CD4-positive, alpha-beta T cell treated with Interleukin-4 for 1 hour (primary cell): ENCODE measurements around the gene AS3MT.
"Not testable (repeated sequence)": the region's sequence is repeated elsewhere in the genome, so short reads cannot be mapped to it uniquely, and the experiment has no call there.

ENCODE experiments used
- DNase-seq, 2 donors: peaks; one replicate each; pipeline ENCODE4 v3.0.0-alpha.2; 2020 to 2022

AS3MT gene

DNA sequence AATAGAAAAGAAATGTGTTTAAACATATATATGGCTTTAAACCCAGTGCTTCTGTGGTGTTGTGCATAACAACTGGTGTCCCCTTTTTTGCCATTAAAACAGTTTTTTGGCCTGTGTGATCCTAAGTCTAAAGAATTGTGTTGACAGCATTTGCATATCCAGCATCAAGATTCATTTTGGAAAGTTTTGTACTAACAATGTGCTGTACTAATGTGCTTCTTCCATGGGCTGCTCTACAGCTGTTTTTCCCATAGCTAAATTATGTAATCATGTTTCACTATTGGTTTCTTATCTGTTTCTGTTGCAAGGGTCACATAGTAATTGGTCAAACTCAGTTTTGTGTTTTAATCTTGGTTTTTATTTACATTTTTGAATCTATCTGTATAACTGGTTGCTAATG is 54.3 kb downstream of the AS3MT start:
- DNase-seq = no peak

DNA sequence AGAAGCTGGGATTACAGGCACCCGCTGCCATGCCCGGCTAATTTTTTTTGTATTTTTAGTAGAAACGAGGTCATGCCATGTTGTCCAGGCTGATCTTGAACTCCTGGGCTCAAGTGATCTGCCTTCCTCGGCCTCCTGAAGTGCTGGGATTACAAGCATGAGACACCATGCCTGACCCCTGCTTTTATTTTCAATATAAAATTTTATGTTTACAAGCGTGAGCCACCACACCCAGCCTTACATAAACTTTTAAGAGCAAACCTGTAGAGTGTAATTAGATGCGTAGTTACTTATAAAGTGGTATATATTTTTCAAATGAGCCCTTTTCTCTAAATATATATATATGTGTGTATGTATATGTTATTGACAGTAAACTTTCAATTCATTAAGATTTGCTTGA is 57.6 kb downstream of the AS3MT start:
- DNase-seq = no peak

DNA sequence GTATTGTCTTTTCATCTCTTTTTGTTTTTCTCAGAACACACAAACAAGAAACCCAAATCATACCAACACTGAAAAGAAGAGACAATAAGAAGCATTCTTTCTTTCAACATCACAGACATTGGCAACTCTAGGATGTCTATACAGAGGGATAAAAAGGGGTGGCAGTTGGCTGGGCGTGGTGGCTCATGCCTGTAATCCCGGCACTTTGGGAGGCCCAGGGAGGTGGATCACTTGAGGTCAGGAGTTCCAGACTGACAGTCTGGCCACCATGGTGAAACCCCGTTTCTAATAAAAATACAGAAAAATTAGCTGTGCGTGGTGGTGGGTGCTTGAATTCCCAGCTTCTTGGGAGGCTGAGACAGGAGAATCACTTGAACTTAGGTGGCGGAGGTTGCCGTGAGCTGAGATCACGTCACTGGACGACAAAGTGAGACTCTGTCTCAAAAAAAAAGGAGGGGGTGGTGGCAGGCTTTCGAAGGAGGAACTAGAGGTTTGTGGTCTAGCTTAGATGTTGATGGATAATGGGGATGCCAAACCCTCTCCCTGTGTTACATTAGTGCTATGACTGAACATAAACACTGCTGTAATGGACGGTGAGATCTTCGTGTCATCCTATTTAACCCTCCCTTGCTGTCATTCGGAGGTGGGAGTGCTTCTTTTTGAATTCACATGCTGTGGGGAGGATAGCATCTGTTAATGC is 58.2 kb downstream of the AS3MT start:
- DNase-seq = no peak

- DNase-seq = not testable (repeated sequence)
Measured at GRCh38 chr10:102928442-102928841, 59.2 kb downstream of the AS3MT start.

DNA sequence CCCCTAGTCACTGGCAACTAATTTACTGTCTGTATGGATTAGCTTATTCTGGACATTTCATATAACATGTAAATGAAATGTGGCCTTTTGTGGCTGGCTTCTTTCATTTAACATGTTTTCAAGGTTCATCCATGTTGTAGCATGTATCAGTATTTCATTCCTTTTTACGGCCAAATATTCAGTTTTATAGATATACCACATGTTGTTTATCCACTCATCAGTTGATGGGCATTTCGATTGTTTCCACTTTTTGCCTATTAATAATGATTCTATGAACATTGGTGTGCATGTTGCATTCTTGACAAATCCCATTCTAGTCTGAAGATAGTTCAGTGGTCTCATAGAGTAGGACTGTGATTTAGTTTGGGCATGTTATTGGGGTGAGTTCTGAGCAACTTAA is 61.5 kb downstream of the AS3MT start:
- no peak for DNase-seq

DNA sequence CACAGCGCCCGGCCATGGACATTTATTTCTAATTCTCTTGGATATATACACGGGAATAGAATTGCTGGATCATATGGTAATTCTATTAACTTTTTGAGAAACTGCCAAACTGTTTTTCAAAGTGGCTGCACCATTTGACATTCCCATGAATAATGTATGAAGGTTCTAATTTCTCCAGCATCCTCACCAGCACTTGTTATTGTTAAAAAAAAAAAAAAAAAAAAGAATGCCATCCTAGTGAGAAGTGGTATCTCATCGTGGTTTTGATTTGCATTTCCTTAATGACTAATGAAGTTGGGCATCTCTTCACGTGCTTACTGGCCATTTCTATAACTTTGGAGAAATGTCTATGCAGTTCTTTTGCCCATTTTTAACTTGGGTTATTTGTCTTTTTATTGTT is 62.4 kb downstream of the AS3MT start:
- DNase-seq = no peak

- no peak for DNase-seq
Measured at GRCh38 chr10:102935505-102935904, 66.2 kb downstream of the AS3MT start.

GRCh38 chr10:102935939-102936605 is 66.8 kb downstream of the AS3MT start:
- DNase-seq = no peak

GRCh38 chr10:102941401-102941800 is 72.1 kb downstream of the AS3MT start:
- DNase-seq = no peak

DNA sequence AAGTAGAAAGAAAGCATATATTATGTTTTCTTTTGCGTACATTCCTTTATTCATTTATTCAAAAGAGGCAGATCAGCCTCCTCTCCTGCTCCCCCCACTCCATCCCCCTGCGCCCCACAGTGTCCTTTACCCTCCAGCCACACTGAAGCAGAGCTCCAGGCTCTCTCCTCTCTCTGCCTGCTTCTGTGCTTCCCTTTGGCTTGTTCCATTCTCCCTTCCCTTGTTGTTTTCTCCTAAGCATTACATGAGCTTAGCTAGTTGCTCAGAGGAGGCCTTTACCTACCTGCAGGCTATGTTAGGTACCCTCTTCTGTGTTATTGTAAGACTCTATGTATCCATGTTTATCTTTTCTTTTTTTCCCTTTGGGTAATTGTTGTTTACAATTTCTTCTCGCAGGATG is 76.2 kb downstream of the AS3MT start:
- DNase-seq = no peak

DNA sequence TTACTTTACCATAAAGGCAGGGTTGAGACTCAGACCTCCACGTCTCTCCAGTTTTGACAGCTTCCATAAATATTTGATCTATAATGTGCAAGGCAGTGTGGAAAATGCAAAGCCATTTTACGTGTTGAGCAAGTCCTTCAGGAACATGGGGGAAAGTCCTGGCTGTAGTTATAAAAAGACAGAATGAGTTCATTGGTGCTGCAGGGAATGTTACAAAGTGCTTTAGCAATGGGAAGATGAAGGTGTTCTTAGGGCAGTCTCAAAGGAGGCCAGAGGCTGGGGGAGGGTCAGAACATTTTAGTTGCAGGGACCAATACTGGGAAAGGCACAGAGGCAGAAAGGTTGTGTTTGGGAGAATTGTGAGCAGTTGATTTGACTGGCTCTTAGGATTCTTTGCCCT is 76.7 kb downstream of the AS3MT start:
- no peak for DNase-seq

- no peak for DNase-seq
Measured at GRCh38 chr10:102946992-102947391, 77.7 kb downstream of the AS3MT start.

DNA sequence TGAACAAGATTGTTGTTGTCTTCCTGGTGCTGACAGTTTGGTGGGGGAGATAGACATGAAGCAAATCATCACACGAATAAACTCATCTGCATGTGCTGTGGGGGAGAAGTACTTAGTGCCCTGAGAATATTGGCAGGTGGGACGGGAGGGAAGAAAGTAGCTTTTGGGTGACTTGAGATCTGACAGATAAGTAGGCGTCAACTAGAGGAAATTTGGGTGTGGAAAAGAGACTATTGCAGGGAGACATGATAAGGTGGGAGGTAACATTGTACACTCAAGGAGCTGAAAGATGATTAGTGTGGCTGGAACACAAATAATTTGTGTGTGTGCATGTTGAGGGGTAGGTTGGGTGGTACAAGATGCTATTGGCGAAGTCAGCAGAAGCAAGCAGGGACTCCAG is 78.9 kb downstream of the AS3MT start:
- DNase-seq = no peak

GRCh38 chr10:102948786-102949185 is 79.5 kb downstream of the AS3MT start:
- DNase-seq = no peak

DNA sequence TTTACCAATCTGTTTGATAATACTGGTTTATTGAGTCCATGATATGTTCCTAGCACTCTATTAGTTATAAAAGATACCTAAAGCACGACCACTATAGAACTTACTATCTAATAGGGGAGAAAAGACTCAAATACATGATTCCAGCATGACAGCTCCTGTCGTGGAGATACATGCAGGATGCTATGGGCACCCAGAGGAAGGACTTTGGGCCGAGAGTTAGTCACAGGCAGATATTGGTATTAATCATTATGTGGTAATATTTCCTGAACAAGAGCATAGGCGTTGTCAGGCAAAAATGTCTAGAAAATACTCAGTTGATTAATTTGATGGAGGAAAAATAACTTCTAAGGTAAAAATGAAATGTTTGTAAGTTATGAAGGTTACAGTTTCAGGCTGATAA is 80.6 kb downstream of the AS3MT start:
- no peak for DNase-seq

DNA sequence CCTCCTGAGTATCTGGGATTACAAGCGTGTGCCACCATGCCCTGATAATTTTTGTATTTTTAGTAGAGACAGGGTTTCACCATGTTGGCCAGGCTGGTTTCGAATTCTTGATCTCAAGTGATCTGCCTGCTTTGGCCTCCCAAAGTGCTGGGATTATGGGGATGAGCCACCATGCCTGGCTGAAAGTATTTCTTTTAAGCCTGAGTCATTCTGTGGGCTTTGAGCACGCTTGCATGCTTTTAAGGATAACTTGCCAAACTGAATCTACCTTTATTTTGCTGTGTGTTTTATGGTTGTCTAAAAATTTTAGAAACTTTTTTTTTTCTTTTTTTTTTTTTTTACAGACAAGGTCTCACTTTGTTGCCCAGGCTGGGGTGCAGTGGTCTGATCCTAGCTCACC is 82.0 kb downstream of the AS3MT start:
- DNase-seq = no peak
